Esophagus muscularis mucosa (tissue), 4 donors: ENCODE results near the gene SLC38A10. TPM values are rescaled to one million over a fixed set of nuclear protein-coding genes. Genes with fewer than 3 reads are reported as not detected.

Experiments used
- DNase-seq: peaks from one replicate; pipeline ENCODE4 v3.0.0-alpha.2; 2017; ENCODE audit errors: extremely low spot score
- H3K27ac ChIP-seq, 4 donors: fragments of 200-600 bp; sonication (generic); replicated peaks in 1 of 4; 1 replicate in 3 of 4; 2 replicates in 1 of 4; pipeline ENCODE4 v1.5.1; 2016 to 2019; ENCODE audit warnings: mild to moderate bottlenecking in 1 of 4
- H3K27me3 ChIP-seq, 4 donors: fragments of 200-600 bp; sonication (generic); one replicate each; pipeline versions ENCODE4 v1.5.1 to v1.6.0; 2016 to 2019
- H3K36me3 ChIP-seq, 4 donors: fragments of 200-600 bp; sonication (generic); one replicate each; pipeline ENCODE4 v1.5.1; 2016 to 2019
- H3K4me1 ChIP-seq, 4 donors: fragments of 200-600 bp; sonication (generic); one replicate each; pipeline ENCODE4 v1.5.1; 2016 to 2019
- H3K4me3 ChIP-seq, 4 donors: fragments of 200-600 bp; sonication (generic); 1 replicate in 2 of 4; 2 replicates in 2 of 4; pipeline ENCODE4 v1.5.1; 2016 to 2019; ENCODE audit warnings: mild to moderate bottlenecking in 4 of 4, moderate library complexity in 1 of 4
- H3K9me3 ChIP-seq, 4 donors: fragments of 200-600 bp; sonication (generic); 1 replicate in 3 of 4; 2 replicates in 1 of 4; pipeline ENCODE4 v1.5.1; 2016 to 2019
- CTCF ChIP-seq, 3 experiments: fragments of 200-600 bp in 2 of 3; fragments of 450-650 bp in 1 of 3; sonication (generic) in 2 of 3; IDR thresholded peaks; one replicate each; pipeline ENCODE4 v1.5.1; 2017 to 2019; ENCODE audit warnings: antibody characterized with exemption in 3 of 3, mild to moderate bottlenecking in 2 of 3, moderate library complexity in 1 of 3
- EP300 ChIP-seq: sonication (generic); formaldehyde crosslinking; IDR thresholded peaks from one replicate; pipeline ENCODE4 v1.6.1; 2017; ENCODE audit warnings: antibody characterized with exemption
- POLR2A ChIP-seq: fragments of 450-650 bp; IDR thresholded peaks from one replicate; pipeline ENCODE4 v1.6.1; 2017; ENCODE audit warnings: antibody characterized with exemption, moderate library complexity, mild to moderate bottlenecking, low read depth
- POLR2AphosphoS5 ChIP-seq, 2 donors: sonication (generic); formaldehyde crosslinking; IDR thresholded peaks; one replicate each; pipeline ENCODE4 v1.6.1; 2017; ENCODE audit warnings: antibody characterized with exemption in 2 of 2
- WGBS: methylation state at CpG from one replicate; pipeline ENCODE4 v1.1.5; 2018; 5-methylcytosine and 5-hydroxymethylcytosine counted together
- intact Hi-C: fragments of 100-400 bp; cut with DNase I; formaldehyde crosslinking; loops from one replicate; pipeline ENCODE4 v1.15.1; 2023
- total RNA-seq, 4 donors: library from RNA; depleted of rRNA; stranded (reverse); fragments of >200 nt; gene quantifications; one replicate each; pipeline versions ENCODE4 v1.1.0 to v1.2.1, GENCODE V29; 2016

Gene SLC38A10
- total RNA-seq, 4 donors from 2014 or later: 78.0 to 103 (median 93.4) TPM

GRCh38 chr17:81323411-81323868, 28.3 kb upstream of the SLC38A10 start:
- no peak for TF ChIP-seq POLR2AphosphoS5 (IDR thresholded peaks at IDR 0.05)
- no peak for TF ChIP-seq EP300
- no peak for TF ChIP-seq CTCF (IDR thresholded peaks at IDR 0.05)
- no peak for TF ChIP-seq POLR2A
- DNase-seq: no peak

GRCh38 chr17:81323083-81323369, 27.9 kb upstream of the SLC38A10 start:
- no peak for DNase-seq
- intact Hi-C loops: no loop called here
- Histone ChIP-seq H3K27ac (no peak overlapping the region), H3K4me1 (peaks cover 3 to 27% (median 24%) of the 10 kb centered on the region in 4 donors), H3K4me3 (no peak overlapping the region), H3K9me3 (no peaks in the 10 kb centered on the region), H3K36me3 (no peaks in the 10 kb centered on the region), H3K27me3 (no peaks in the 10 kb centered on the region)
- WGBS: 72% methylated on average over 5 of the region's 10 CpGs
- TF ChIP-seq POLR2AphosphoS5 (IDR thresholded peaks at IDR 0.05) (no peak), POLR2A (no peak), CTCF (IDR thresholded peaks at IDR 0.05) (no peak), EP300 (no peak)

More at GRCh38 chr17:81323411-81323868, 28.3 kb upstream of the SLC38A10 start:
- H3K36me3 ChIP-seq: no peaks in the 10 kb centered on the region
- no peaks in the 10 kb centered on the region for H3K9me3 ChIP-seq
- no peaks in the 10 kb centered on the region for H3K27me3 ChIP-seq
- WGBS: 61% methylated on average over 16 of the region's 20 CpGs
- no peak overlapping the region for H3K27ac ChIP-seq
- peaks cover 7 to 31% (median 28%) of the 10 kb centered on the region in 4 donors for H3K4me1 ChIP-seq
- no peak overlapping the region for H3K4me3 ChIP-seq
- intact Hi-C loops: no loop called here

GRCh38 chr17:81322271-81323082, 27.4 kb upstream of the SLC38A10 start:
- no peak overlapping the region for H3K27ac ChIP-seq
- no peak for TF ChIP-seq POLR2A
- peak in 2 of 3 experiments; percentile 18 to 38 for TF ChIP-seq CTCF (IDR thresholded peaks at IDR 0.05)
- TF ChIP-seq EP300: no peak
- TF ChIP-seq POLR2AphosphoS5 (IDR thresholded peaks at IDR 0.05): no peak
- intact Hi-C loops: no loop called here
- peaks cover 2 to 22% (median 19%) of the 10 kb centered on the region in 4 donors for H3K4me1 ChIP-seq
- DNase-seq: no peak
- H3K9me3 ChIP-seq: no peaks in the 10 kb centered on the region
- 92% methylated on average over 34 of the region's 34 CpGs for WGBS
- H3K27me3 ChIP-seq: no peaks in the 10 kb centered on the region
- no peak overlapping the region for H3K4me3 ChIP-seq
- no peaks in the 10 kb centered on the region for H3K36me3 ChIP-seq

- no peak for DNase-seq
- intact Hi-C loops: no loop called here
- Histone ChIP-seq H3K27me3 (no peaks in the 10 kb centered on the region), H3K9me3 (no peaks in the 10 kb centered on the region), H3K4me3 (no peak overlapping the region), H3K36me3 (no peaks in the 10 kb centered on the region), H3K27ac (no peak overlapping the region), H3K4me1 (peaks cover 0 to 3% (median 2%) of the 10 kb centered on the region in 4 donors)
- TF ChIP-seq POLR2AphosphoS5 (IDR thresholded peaks at IDR 0.05) (no peak), CTCF (IDR thresholded peaks at IDR 0.05) (no peak), EP300 (no peak), POLR2A (no peak)
- WGBS: 64% methylated on average over 15 of the region's 17 CpGs
Observed at GRCh38 chr17:81317961-81318605, 23.0 kb upstream of the SLC38A10 start.
